HUES64 (cell line): ENCODE results near the gene SCAPER. TPM values are rescaled to one million over a fixed set of nuclear protein-coding genes. Genes with fewer than 3 reads are reported as not detected.

Source experiments
- H3K27ac ChIP-seq: 2 replicates; pipeline ENCODE4 v1.7.0; 2013; ENCODE audit warnings: low read depth, low read length, inconsistent platforms
- H3K27me3 ChIP-seq: 2 replicates; pipeline ENCODE4 v1.6.1; 2013; ENCODE audit warnings: mild to moderate bottlenecking, low read length; ENCODE audit not compliant: insufficient read depth
- H3K36me3 ChIP-seq: 2 replicates; pipeline ENCODE4 v1.6.1; 2013; ENCODE audit warnings: mild to moderate bottlenecking, low read length; ENCODE audit not compliant: insufficient read depth
- H3K4me1 ChIP-seq: 2 replicates; pipeline ENCODE4 v1.6.1; 2013; ENCODE audit warnings: mild to moderate bottlenecking, low read length, moderate library complexity; ENCODE audit not compliant: insufficient read depth
- H3K4me3 ChIP-seq: 2 replicates; pipeline ENCODE4 v1.5.1; 2013; ENCODE audit warnings: mild to moderate bottlenecking, low read length, moderate library complexity
- H3K9ac ChIP-seq: 2 replicates; pipeline ENCODE4 v1.6.1; 2013; ENCODE audit warnings: mild to moderate bottlenecking, low read depth, low read length
- H3K9me3 ChIP-seq: 2 replicates; pipeline ENCODE4 v1.6.1; 2013; ENCODE audit warnings: low read depth, low read length; ENCODE audit not compliant: insufficient read depth
- WGBS: fragments of 150-250, 120-280 bp; methylation state at CpG from one replicate; pipeline ENCODE4 v1.1.7; 2013; ENCODE audit warnings: missing lambda C conversion rate; 5-methylcytosine and 5-hydroxymethylcytosine counted together
- polyA plus RNA-seq, 2 experiments: library from polyadenylated mRNA; stranded (reverse); fragments of 50-300 nt; gene quantifications; one replicate each; pipeline ENCODE4 v1.2.3, GENCODE V29; 2013

Gene SCAPER
- 5.9 TPM for polyA plus RNA-seq (2013, experiment 1 of 2)
- polyA plus RNA-seq (2013, experiment 2 of 2), result 7.1 TPM

GRCh38 chr15:76905013-76905839, at the start of gene SCAPER:
SCAPER (minus strand) TSS chr15:76905340; CDS start chr15:76883817, 21,523 bp downstream.
- Histone ChIP-seq H3K27me3 (peaks cover 22% of the 10 kb centered on the region), H3K36me3 (no peaks in the 10 kb centered on the region), H3K4me3 (peak within 1 kb of the TSS; percentile 74), H3K27ac (peak within 1 kb of the TSS; percentile 70; the same call in 1 of the 2 replicates), H3K9me3 (no peaks in the 10 kb centered on the region; the same call in 1 of the 2 replicates), H3K9ac (peak within 1 kb of the TSS; percentile 74), H3K4me1 (peaks cover 11% of the 10 kb centered on the region)
- 3% methylated on average over 72 of the region's 78 CpGs for WGBS

- no peak overlapping the region for H3K27ac ChIP-seq
- no peak overlapping the region for H3K4me3 ChIP-seq
These were observed 49.6 kb upstream of the SCAPER start for GRCh38 chr15:76954744-76955143.

GRCh38 chr15:76953913-76954312, 48.8 kb upstream of the SCAPER start:
- H3K4me3 ChIP-seq, result no peak overlapping the region
- H3K9me3 ChIP-seq, result no peaks in the 10 kb centered on the region
- no peak overlapping the region for H3K27ac ChIP-seq
- WGBS, result 90% methylated on average over 2 of the region's 3 CpGs
- no peak overlapping the region for H3K9ac ChIP-seq
- peaks cover 30% of the 10 kb centered on the region for H3K36me3 ChIP-seq
- H3K4me1 ChIP-seq, result peaks cover 4% of the 10 kb centered on the region; the same call in 1 of the 2 replicates
- H3K27me3 ChIP-seq, result no peaks in the 10 kb centered on the region

More at GRCh38 chr15:76954744-76955143, 49.6 kb upstream of the SCAPER start:
- Histone ChIP-seq H3K9ac (no peak overlapping the region), H3K36me3 (peaks cover 22% of the 10 kb centered on the region), H3K27me3 (no peaks in the 10 kb centered on the region), H3K9me3 (no peaks in the 10 kb centered on the region), H3K4me1 (peaks cover 4% of the 10 kb centered on the region; the same call in 1 of the 2 replicates)
- 91% methylated on average over 2 of the region's 2 CpGs for WGBS

GRCh38 chr15:76951220-76951619, 46.1 kb upstream of the SCAPER start:
- H3K4me1 ChIP-seq, result peaks cover 4% of the 10 kb centered on the region; the same call in 1 of the 2 replicates
- no peak overlapping the region for H3K27ac ChIP-seq
- WGBS, result no CpG with 5 or more reads among the region's 1 CpG
- H3K36me3 ChIP-seq, result peaks cover 57% of the 10 kb centered on the region
- H3K9me3 ChIP-seq, result no peaks in the 10 kb centered on the region
- H3K27me3 ChIP-seq, result no peaks in the 10 kb centered on the region
- no peak overlapping the region for H3K4me3 ChIP-seq
- H3K9ac ChIP-seq, result no peak overlapping the region

GRCh38 chr15:76947454-76947853, 42.3 kb upstream of the SCAPER start:
- H3K27me3 ChIP-seq, result no peaks in the 10 kb centered on the region
- WGBS, result 91% methylated on average over 3 of the region's 3 CpGs
- no peaks in the 10 kb centered on the region for H3K4me1 ChIP-seq
- no peaks in the 10 kb centered on the region for H3K9me3 ChIP-seq
- H3K27ac ChIP-seq, result no peak overlapping the region
- H3K4me3 ChIP-seq, result no peak overlapping the region
- H3K9ac ChIP-seq, result no peak overlapping the region
- peaks cover 91% of the 10 kb centered on the region for H3K36me3 ChIP-seq

GRCh38 chr15:76945494-76946093, 40.5 kb upstream of the SCAPER start:
- 92% methylated on average over 2 of the region's 2 CpGs for WGBS
- Histone ChIP-seq H3K27me3 (no peaks in the 10 kb centered on the region), H3K4me3 (no peak overlapping the region), H3K27ac (no peak overlapping the region), H3K4me1 (peaks cover 16% of the 10 kb centered on the region), H3K36me3 (peaks cover 87% of the 10 kb centered on the region), H3K9ac (no peak overlapping the region), H3K9me3 (no peaks in the 10 kb centered on the region)

GRCh38 chr15:76942331-76942730, 37.2 kb upstream of the SCAPER start:
- H3K4me3 ChIP-seq, result no peak overlapping the region
- 85% methylated on average over 2 of the region's 2 CpGs for WGBS

GRCh38 chr15:76941636-76942035, 36.5 kb upstream of the SCAPER start:
- Histone ChIP-seq H3K9ac (no peak overlapping the region), H3K4me3 (no peak overlapping the region), H3K4me1 (peaks cover 17% of the 10 kb centered on the region), H3K9me3 (no peaks in the 10 kb centered on the region), H3K27me3 (no peaks in the 10 kb centered on the region), H3K36me3 (peaks cover 85% of the 10 kb centered on the region), H3K27ac (peak overlapping the region; percentile 4; the same call in 1 of the 2 replicates)
- WGBS, result 73% methylated on average over 2 of the region's 2 CpGs

More at GRCh38 chr15:76942331-76942730, 37.2 kb upstream of the SCAPER start:
- Histone ChIP-seq H3K36me3 (peaks cover 85% of the 10 kb centered on the region), H3K27ac (0 out of 2 replicates have a peak overlapping the region, but pooled peaks have one; percentile 4), H3K4me1 (peaks cover 17% of the 10 kb centered on the region), H3K9me3 (no peaks in the 10 kb centered on the region), H3K9ac (no peak overlapping the region), H3K27me3 (no peaks in the 10 kb centered on the region)

- H3K36me3 ChIP-seq, result peaks cover 83% of the 10 kb centered on the region
- no peaks in the 10 kb centered on the region for H3K9me3 ChIP-seq
- no peaks in the 10 kb centered on the region for H3K27me3 ChIP-seq
- 0% methylated on average over 1 of the region's 1 CpG for WGBS
- H3K4me3 ChIP-seq, result no peak overlapping the region
- no peak overlapping the region for H3K27ac ChIP-seq
- H3K4me1 ChIP-seq, result peaks cover 17% of the 10 kb centered on the region
- no peak overlapping the region for H3K9ac ChIP-seq
These were observed 34.6 kb upstream of the SCAPER start for GRCh38 chr15:76939715-76940114.

- Histone ChIP-seq H3K4me3 (no peak overlapping the region), H3K4me1 (peaks cover 18% of the 10 kb centered on the region), H3K9ac (no peak overlapping the region), H3K27me3 (no peaks in the 10 kb centered on the region), H3K27ac (no peak overlapping the region), H3K9me3 (no peaks in the 10 kb centered on the region), H3K36me3 (peaks cover 85% of the 10 kb centered on the region)
- 98% methylated on average over 5 of the region's 5 CpGs for whole genome bisulfite sequencing
These were observed 33.6 kb upstream of the SCAPER start for GRCh38 chr15:76938752-76939151.

- no peak overlapping the region for H3K9ac ChIP-seq
- no peak overlapping the region for H3K27ac ChIP-seq
- peaks cover 24% of the 10 kb centered on the region for H3K4me1 ChIP-seq
- H3K27me3 ChIP-seq, result no peaks in the 10 kb centered on the region
- WGBS, result 95% methylated on average over 3 of the region's 3 CpGs
- H3K36me3 ChIP-seq, result peaks cover 81% of the 10 kb centered on the region
- H3K4me3 ChIP-seq, result no peak overlapping the region
- H3K9me3 ChIP-seq, result no peaks in the 10 kb centered on the region
These were observed 31.5 kb upstream of the SCAPER start for GRCh38 chr15:76936671-76937070.
